GM19193 (cell line): Measurements from ENCODE around the gene ADGRD1.

Source experiments
- POLR2A ChIP-seq: IDR thresholded peaks from 4 replicates; pipeline ENCODE4 v1.6.1; 2011; ENCODE audit not compliant: insufficient read depth, insufficient read length; ENCODE audit errors: extremely low read depth

Gene ADGRD1

GRCh38 chr12:130983328-130984017, 29.8 kb downstream of the ADGRD1 start:
- TF ChIP-seq POLR2A, result no peak

- TF ChIP-seq POLR2A, result no peak
Observed at GRCh38 chr12:130984183-130985058, 30.7 kb downstream of the ADGRD1 start.

GRCh38 chr12:130987151-130987931, 33.6 kb downstream of the ADGRD1 start:
- TF ChIP-seq POLR2A, result no peak

GRCh38 chr12:130988261-130988660, 34.6 kb downstream of the ADGRD1 start:
- no peak for TF ChIP-seq POLR2A

- no peak for TF ChIP-seq POLR2A
Observed at GRCh38 chr12:130988751-130989150, 35.0 kb downstream of the ADGRD1 start.

- TF ChIP-seq POLR2A, result no peak
Observed at GRCh38 chr12:130989391-130989790, 35.7 kb downstream of the ADGRD1 start.

GRCh38 chr12:130990034-130990433, 36.3 kb downstream of the ADGRD1 start:
- no peak for TF ChIP-seq POLR2A

- no peak for TF ChIP-seq POLR2A
Observed at GRCh38 chr12:130992448-130992847, 38.7 kb downstream of the ADGRD1 start.

- TF ChIP-seq POLR2A, result no peak
Observed at GRCh38 chr12:130992979-130993538, 39.4 kb downstream of the ADGRD1 start.

GRCh38 chr12:130993759-130994670, 40.3 kb downstream of the ADGRD1 start:
- TF ChIP-seq POLR2A, result no peak

- TF ChIP-seq POLR2A, result no peak
Observed at GRCh38 chr12:130994821-130995375, 41.2 kb downstream of the ADGRD1 start.

GRCh38 chr12:130998136-130998535, 44.4 kb downstream of the ADGRD1 start:
- no peak for TF ChIP-seq POLR2A

- TF ChIP-seq POLR2A, result no peak
Observed at GRCh38 chr12:131000000-131000486, 46.3 kb downstream of the ADGRD1 start.
